ENCODE results near the gene ANHX. TPM values are rescaled to one million over a fixed set of nuclear protein-coding genes. Genes with fewer than 3 reads are reported as not detected.

The ANHX gene
- total RNA-seq, 1 experiment from 2014 or later, result not detected

DNA sequence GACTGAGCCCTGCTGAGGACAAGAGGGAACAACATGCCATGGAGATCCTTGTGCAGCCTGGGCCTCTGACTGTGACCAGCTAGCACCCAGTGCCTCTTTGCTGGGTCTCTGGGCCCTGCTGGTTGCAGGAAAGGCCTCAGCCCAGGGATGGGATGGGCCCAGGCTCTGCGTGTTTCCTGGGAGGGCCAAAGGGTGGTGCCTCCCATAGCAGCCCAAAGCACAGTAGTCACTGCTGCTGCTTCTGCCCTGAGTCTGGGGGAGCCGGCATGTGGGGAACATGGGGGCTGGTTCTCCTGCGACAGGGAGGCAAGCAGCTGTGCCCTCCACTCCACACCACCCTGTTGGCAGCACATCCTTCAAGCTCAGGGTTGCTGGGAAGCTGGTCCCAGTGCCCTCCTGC is 18.5 kb downstream of the ANHX start (continued):
- TF ChIP-seq, protein P1, sequence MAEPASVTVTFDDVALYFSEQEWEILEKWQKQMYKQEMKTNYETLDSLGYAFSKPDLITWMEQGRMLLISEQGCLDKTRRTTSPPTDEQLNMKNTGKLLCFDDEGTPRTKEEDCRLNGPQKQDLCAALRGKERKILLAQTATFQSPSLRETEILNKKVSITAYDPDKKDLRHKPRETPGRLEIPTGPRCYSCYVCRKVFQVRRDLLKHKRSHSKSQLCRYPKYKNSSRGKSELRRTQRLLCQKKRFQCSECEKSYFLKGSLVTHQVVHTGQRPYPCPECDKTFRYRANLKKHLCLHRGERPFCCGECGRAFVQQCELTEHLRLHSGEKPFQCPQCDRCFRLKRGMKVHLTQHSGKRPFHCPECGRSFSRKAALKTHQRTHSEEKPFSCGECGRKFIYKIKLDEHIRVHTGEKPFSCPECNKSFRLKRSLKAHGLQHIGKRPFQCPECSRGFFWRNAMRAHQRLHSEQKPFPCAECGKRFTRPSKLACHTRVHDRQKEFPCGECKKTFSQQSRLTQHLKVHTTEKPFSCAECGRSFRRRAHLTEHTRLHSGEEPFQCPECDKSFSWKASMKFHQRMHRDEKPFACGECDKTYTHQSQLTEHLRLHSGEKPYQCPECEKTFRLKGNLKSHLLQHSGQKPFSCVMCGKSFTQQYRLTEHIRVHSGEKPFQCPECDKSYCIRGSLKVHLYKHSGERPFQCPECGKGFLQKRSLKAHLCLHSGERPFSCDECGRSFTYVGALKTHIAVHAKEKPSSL (CRISPR knock-in tag; conservative IDR thresholded peaks at IDR 0.05), result no peak

DNA sequence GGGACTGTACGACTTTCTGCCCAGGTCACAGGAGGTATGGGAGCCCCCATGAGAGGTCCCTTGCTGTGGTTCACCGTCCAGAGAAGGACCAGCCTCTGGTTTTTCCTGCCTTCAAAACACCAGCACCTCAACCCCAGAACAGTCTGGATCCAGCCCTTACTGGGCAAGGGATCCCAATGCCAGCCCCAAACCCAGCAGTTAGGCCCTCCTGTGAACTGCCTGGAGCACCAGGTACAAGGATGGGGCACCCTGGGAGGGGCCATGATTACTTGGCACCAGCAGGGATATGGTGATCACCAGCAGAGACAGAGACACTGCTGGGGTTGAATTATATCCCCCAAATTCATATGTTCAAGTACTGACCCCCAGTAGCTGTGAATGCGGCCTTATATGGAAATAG is 20.0 kb downstream of the ANHX start:
- TF ChIP-seq RORB (CRISPR knock-in tag; IDR thresholded peaks at IDR 0.05), result no peak
- TF ChIP-seq JAZF1 (CRISPR knock-in tag; IDR thresholded peaks at IDR 0.05), result no peak
- no peak for TF ChIP-seq SOX15 (CRISPR knock-in tag; IDR thresholded peaks at IDR 0.05)
- TF ChIP-seq MYBL2 (CRISPR knock-in tag; IDR thresholded peaks at IDR 0.05), result no peak
- TF ChIP-seq ELF4 (CRISPR knock-in tag; IDR thresholded peaks at IDR 0.05; ENCODE audit: low read depth), result no peak
- TF ChIP-seq, protein P2, sequence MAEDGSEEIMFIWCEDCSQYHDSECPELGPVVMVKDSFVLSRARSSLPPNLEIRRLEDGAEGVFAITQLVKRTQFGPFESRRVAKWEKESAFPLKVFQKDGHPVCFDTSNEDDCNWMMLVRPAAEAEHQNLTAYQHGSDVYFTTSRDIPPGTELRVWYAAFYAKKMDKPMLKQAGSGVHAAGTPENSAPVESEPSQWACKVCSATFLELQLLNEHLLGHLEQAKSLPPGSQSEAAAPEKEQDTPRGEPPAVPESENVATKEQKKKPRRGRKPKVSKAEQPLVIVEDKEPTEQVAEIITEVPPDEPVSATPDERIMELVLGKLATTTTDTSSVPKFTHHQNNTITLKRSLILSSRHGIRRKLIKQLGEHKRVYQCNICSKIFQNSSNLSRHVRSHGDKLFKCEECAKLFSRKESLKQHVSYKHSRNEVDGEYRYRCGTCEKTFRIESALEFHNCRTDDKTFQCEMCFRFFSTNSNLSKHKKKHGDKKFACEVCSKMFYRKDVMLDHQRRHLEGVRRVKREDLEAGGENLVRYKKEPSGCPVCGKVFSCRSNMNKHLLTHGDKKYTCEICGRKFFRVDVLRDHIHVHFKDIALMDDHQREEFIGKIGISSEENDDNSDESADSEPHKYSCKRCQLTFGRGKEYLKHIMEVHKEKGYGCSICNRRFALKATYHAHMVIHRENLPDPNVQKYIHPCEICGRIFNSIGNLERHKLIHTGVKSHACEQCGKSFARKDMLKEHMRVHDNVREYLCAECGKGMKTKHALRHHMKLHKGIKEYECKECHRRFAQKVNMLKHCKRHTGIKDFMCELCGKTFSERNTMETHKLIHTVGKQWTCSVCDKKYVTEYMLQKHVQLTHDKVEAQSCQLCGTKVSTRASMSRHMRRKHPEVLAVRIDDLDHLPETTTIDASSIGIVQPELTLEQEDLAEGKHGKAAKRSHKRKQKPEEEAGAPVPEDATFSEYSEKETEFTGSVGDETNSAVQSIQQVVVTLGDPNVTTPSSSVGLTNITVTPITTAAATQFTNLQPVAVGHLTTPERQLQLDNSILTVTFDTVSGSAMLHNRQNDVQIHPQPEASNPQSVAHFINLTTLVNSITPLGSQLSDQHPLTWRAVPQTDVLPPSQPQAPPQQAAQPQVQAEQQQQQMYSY (CRISPR knock-in tag; IDR thresholded peaks at IDR 0.05), result no peak
- ATAC-seq (no peak), DNase-seq (ENCODE audit: low spot score) (no peak)
- H3K27ac Mint-ChIP-seq, result no peak overlapping the region
- CTCF ChIA-PET, result no interaction called here
- POLR2A ChIA-PET, result no interaction called here
- H3K9me3 Mint-ChIP-seq, result peaks cover 63% of the 10 kb centered on the region
- no peaks in the 10 kb centered on the region for H3K4me1 Mint-ChIP-seq
- peaks cover 51% of the 10 kb centered on the region for H3K36me3 Mint-ChIP-seq
- peaks cover 21% of the 10 kb centered on the region for H3K27me3 Mint-ChIP-seq (ENCODE audit: low read depth)
- H3K4me3 Mint-ChIP-seq, result no peak overlapping the region

DNA sequence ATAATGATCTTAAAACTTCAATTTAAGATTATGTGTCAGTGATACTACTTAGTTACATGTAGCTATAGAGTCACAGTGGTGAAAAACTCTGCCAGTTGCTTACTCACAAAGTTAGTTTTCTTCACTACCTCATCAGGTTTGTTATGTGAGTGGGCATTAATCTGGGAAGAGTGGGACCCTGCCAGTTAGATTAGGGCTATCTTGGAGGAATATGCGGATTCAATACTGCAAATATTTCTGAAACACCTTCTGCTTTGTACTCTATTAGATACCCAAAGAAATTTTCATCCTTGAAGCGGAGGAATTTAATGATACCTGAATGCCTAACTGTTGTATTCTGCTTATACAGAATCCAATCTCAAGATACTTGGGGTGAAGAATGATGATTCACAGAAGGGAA is 29.3 kb downstream of the ANHX start:
- ATAC-seq, result no peak
- Mint-ChIP-seq H3K27me3 (ENCODE audit: low read depth) (peaks cover 38% of the 10 kb centered on the region), H3K4me3 (no peak overlapping the region), H3K9me3 (peaks cover 73% of the 10 kb centered on the region), H3K4me1 (no peaks in the 10 kb centered on the region), H3K27ac (no peak overlapping the region), H3K36me3 (peaks cover 75% of the 10 kb centered on the region)
- POLR2A ChIA-PET, result no interaction called here
- DNase-seq (ENCODE audit: low spot score), result no peak
- no peak for TF ChIP-seq CBFB (CRISPR knock-in tag; IDR thresholded peaks at IDR 0.05; ENCODE audit: low read depth)
- TF ChIP-seq, protein P3, sequence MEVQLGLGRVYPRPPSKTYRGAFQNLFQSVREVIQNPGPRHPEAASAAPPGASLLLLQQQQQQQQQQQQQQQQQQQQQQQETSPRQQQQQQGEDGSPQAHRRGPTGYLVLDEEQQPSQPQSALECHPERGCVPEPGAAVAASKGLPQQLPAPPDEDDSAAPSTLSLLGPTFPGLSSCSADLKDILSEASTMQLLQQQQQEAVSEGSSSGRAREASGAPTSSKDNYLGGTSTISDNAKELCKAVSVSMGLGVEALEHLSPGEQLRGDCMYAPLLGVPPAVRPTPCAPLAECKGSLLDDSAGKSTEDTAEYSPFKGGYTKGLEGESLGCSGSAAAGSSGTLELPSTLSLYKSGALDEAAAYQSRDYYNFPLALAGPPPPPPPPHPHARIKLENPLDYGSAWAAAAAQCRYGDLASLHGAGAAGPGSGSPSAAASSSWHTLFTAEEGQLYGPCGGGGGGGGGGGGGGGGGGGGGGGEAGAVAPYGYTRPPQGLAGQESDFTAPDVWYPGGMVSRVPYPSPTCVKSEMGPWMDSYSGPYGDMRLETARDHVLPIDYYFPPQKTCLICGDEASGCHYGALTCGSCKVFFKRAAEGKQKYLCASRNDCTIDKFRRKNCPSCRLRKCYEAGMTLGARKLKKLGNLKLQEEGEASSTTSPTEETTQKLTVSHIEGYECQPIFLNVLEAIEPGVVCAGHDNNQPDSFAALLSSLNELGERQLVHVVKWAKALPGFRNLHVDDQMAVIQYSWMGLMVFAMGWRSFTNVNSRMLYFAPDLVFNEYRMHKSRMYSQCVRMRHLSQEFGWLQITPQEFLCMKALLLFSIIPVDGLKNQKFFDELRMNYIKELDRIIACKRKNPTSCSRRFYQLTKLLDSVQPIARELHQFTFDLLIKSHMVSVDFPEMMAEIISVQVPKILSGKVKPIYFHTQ (CRISPR knock-in tag; IDR thresholded peaks at IDR 0.05), result no peak
- CTCF ChIA-PET, result no interaction called here

DNA sequence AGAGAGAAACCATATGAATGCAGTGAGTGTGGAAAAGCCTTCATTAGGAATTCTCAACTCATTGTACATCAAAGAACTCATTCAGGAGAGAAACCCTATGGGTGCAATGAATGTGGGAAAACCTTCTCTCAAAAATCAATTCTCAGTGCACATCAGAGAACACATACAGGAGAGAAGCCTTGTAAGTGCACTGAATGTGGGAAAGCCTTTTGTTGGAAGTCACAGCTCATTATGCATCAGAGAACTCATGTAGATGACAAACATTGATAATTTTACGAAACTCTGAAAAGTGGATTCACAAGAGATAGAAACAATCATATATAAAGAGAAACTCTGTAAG is 31.4 kb downstream of the ANHX start:
- H3K27ac Mint-ChIP-seq, result no peak overlapping the region
- ChIA-PET POLR2A (no interaction called here), CTCF (no interaction called here)
- no peak overlapping the region for H3K4me3 Mint-ChIP-seq
- no peaks in the 10 kb centered on the region for H3K4me1 Mint-ChIP-seq
- peaks cover 84% of the 10 kb centered on the region for H3K36me3 Mint-ChIP-seq
- TF ChIP-seq EMX1 (CRISPR knock-in tag; IDR thresholded peaks at IDR 0.05) (no peak), GTF2I (CRISPR knock-in tag; conservative IDR thresholded peaks at IDR 0.05) (no peak), RORB (CRISPR knock-in tag; IDR thresholded peaks at IDR 0.05) (no peak), PRRX2 (CRISPR knock-in tag; IDR thresholded peaks at IDR 0.05) (no peak)
- TF ChIP-seq, protein P4, sequence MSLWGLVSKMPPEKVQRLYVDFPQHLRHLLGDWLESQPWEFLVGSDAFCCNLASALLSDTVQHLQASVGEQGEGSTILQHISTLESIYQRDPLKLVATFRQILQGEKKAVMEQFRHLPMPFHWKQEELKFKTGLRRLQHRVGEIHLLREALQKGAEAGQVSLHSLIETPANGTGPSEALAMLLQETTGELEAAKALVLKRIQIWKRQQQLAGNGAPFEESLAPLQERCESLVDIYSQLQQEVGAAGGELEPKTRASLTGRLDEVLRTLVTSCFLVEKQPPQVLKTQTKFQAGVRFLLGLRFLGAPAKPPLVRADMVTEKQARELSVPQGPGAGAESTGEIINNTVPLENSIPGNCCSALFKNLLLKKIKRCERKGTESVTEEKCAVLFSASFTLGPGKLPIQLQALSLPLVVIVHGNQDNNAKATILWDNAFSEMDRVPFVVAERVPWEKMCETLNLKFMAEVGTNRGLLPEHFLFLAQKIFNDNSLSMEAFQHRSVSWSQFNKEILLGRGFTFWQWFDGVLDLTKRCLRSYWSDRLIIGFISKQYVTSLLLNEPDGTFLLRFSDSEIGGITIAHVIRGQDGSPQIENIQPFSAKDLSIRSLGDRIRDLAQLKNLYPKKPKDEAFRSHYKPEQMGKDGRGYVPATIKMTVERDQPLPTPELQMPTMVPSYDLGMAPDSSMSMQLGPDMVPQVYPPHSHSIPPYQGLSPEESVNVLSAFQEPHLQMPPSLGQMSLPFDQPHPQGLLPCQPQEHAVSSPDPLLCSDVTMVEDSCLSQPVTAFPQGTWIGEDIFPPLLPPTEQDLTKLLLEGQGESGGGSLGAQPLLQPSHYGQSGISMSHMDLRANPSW (CRISPR knock-in tag; conservative IDR thresholded peaks at IDR 0.05; ENCODE audit: low read depth), result no peak
- DNase-seq (ENCODE audit: low spot score), result no peak
- ATAC-seq, result no peak
- H3K27me3 Mint-ChIP-seq (ENCODE audit: low read depth), result peaks cover 38% of the 10 kb centered on the region
- peaks cover 83% of the 10 kb centered on the region for H3K9me3 Mint-ChIP-seq

All from WTC11 (cell line).